ENCODE data around the gene PSMA4. TPM values are rescaled to one million over a fixed set of nuclear protein-coding genes. Genes with fewer than 3 reads are reported as not detected.

The PSMA4 gene
- total RNA-seq, 1 experiment from 2014 or later = 294 TPM

DNA sequence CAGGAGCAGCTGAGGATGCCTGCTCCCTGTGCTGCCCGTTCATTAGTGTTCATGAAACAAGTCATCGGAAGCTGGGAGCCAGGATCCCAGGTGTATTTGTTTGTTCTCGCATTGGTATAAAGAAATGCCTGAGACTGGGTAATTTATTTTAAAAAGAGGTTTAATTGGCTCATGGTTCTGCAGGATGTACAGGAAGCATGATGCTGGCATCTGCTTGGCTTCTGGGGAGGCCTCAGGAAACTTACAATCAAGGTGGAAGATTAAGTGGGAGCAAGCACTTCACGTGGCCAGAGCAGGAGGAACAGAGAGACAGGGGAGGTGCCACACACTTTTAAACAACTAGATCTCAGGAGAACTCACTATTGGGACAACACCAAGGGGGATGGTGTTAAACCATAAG lies 38.4 kb upstream of the PSMA4 start (continued):
- TF ChIP-seq, protein P1, sequence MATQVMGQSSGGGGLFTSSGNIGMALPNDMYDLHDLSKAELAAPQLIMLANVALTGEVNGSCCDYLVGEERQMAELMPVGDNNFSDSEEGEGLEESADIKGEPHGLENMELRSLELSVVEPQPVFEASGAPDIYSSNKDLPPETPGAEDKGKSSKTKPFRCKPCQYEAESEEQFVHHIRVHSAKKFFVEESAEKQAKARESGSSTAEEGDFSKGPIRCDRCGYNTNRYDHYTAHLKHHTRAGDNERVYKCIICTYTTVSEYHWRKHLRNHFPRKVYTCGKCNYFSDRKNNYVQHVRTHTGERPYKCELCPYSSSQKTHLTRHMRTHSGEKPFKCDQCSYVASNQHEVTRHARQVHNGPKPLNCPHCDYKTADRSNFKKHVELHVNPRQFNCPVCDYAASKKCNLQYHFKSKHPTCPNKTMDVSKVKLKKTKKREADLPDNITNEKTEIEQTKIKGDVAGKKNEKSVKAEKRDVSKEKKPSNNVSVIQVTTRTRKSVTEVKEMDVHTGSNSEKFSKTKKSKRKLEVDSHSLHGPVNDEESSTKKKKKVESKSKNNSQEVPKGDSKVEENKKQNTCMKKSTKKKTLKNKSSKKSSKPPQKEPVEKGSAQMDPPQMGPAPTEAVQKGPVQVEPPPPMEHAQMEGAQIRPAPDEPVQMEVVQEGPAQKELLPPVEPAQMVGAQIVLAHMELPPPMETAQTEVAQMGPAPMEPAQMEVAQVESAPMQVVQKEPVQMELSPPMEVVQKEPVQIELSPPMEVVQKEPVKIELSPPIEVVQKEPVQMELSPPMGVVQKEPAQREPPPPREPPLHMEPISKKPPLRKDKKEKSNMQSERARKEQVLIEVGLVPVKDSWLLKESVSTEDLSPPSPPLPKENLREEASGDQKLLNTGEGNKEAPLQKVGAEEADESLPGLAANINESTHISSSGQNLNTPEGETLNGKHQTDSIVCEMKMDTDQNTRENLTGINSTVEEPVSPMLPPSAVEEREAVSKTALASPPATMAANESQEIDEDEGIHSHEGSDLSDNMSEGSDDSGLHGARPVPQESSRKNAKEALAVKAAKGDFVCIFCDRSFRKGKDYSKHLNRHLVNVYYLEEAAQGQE (IDR thresholded peaks at IDR 0.05; ENCODE audit: low read depth) = no peak

DNA sequence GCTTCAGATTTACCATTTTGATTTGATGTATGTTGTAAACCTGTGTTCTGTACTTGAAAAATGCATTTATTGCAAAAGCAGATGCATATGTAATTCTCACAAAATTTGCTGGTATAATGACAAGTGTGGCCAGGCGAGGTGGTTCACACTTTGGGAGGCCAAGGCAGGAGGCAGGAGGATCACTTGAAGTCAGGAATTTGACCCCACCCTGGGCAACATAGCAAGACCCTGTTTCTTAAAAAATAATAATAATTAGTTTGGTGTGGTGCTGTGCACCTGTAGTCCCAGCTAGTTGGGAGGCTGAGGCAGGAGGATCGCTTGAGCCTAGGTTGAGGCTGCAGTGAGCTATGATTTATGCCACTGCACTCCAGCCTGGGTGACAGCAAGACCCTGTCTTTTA lies 37.6 kb upstream of the PSMA4 start:
- H3K9me3 ChIP-seq (ENCODE audit: control insufficient read depth in 1 of 2, insufficient read depth in 1 of 2, low read depth in 1 of 2, low read length in 2 of 2) = no peaks in the 10 kb centered on the region
- no peaks in the 10 kb centered on the region for H4K20me1 ChIP-seq (ENCODE audit: insufficient read depth)
- no peak for TF ChIP-seq RAD21 (IDR thresholded peaks at IDR 0.05; ENCODE audit: low read depth)
- TF ChIP-seq, protein P1 (IDR thresholded peaks at IDR 0.05; ENCODE audit: low read depth) = no peak
- RAD21 ChIA-PET (ENCODE audit: low non-redundant PET in 1 of 2, low total read pairs in 2 of 2, uncharacterized antibody in 2 of 2, unreplicated experiment in 2 of 2) = no interaction called here
- H3K4me1 ChIP-seq (ENCODE audit: control insufficient read depth in 1 of 2, insufficient read depth in 2 of 2, low read length in 2 of 2) = peaks cover 2 to 10% of the 10 kb centered on the region in 2 experiments; a peak in 3 of 4 replicates
- BruUV-seq (replicated peaks) = no TSS peak
- no peak overlapping the region for H3K9ac ChIP-seq (ENCODE audit: low read length)
- peaks cover 20 to 21% of the 10 kb centered on the region in 2 experiments; a peak in 3 of 4 replicates for H3K36me3 ChIP-seq (ENCODE audit: control insufficient read depth in 1 of 2, insufficient read depth in 2 of 2, low read length in 2 of 2)
- no peak overlapping the region for H3K4me3 ChIP-seq (replicated peaks in 1 of 2; ENCODE audit: low read depth in 1 of 2, low read length in 2 of 2)
- H3K27ac ChIP-seq (ENCODE audit: low read depth, low read length) = no peak overlapping the region
- no peaks in the 10 kb centered on the region for H3K9me2 ChIP-seq (ENCODE audit: insufficient read depth)
- ATAC-seq (no peak), DNase-seq (ENCODE audit: low read depth, low spot score) (no peak)
- CTCF ChIA-PET = no interaction called here
- POLR2A ChIA-PET = no interaction called here
- intact Hi-C loops (cut with micrococcal nuclease) = no loop called here
- H3K79me2 ChIP-seq (ENCODE audit: insufficient read depth, low read length) = no peaks in the 10 kb centered on the region
- H2AFZ ChIP-seq (ENCODE audit: low read depth, low read length, poor library complexity, severe bottlenecking) = no peak overlapping the region
- no peaks in the 10 kb centered on the region for H3K27me3 ChIP-seq (ENCODE audit: insufficient read depth, low read length)
- H3K4me2 ChIP-seq (ENCODE audit: low read length) = no peak overlapping the region
